GM12878 (cell line): ENCODE results near the gene FBRSL1. TPM values are rescaled to one million over a fixed set of nuclear protein-coding genes. Genes with fewer than 3 reads are reported as not detected.

Experiments
- ATAC-seq: fragments of 200-7000 bp; cut with Tn5 transposase; 3 replicates; pipeline ENCODE4 v1.9.1; 2020; ENCODE audit warnings: mild to moderate bottlenecking, moderate library complexity
- BruUV-seq: library from RNA; stranded (reverse); fragments of 400-500 nt; replicated peaks from 2 replicates; lab custom pipeline; 2021; lab: Mats Ljungman, UMichigan
- CTCF ChIA-PET: fragments of 300-600 bp; sonication (Branson Sonifier 250); formaldehyde crosslinking; extraction: SDS; loops from one replicate; lab custom pipeline; 2021; ENCODE audit warnings: inconsistent platforms; lab: Yijun Ruan, JAX
- POLR2A ChIA-PET: fragments of 350-600 bp; formaldehyde crosslinking; extraction: SDS; loops from one replicate; lab custom pipeline; 2021; ENCODE audit warnings: inconsistent platforms; lab: Charles Lee
- RAD21 ChIA-PET: fragments of 300-600 bp; sonication (Branson Sonifier 250); formaldehyde crosslinking; loops from one replicate; lab custom pipeline; 2023; ENCODE audit warnings: antibody characterized with exemption; ENCODE audit not compliant: unreplicated experiment; lab: Charles Lee
- SMC1A ChIA-PET: fragments of 300-600 bp; sonication (Branson Sonifier 250); formaldehyde crosslinking; loops from one replicate; lab custom pipeline; 2023; ENCODE audit not compliant: unreplicated experiment, uncharacterized antibody; lab: Charles Lee
- DNase-seq: peaks from one replicate; pipeline ENCODE4 v3.0.0-alpha.2; 2011; ENCODE audit warnings: low read depth, low spot score
- FAIRE-seq: peaks from 3 replicates; lab custom pipeline; 2011; peaks lifted over from hg19 to GRCh38; lab: Jason Lieb, UNC
- H2AFZ ChIP-seq: 2 replicates; pipeline ENCODE4 v1.6.0; 2011; ENCODE audit warnings: low read depth, low read length, control low read depth; ENCODE audit not compliant: control insufficient read depth
- H3K27ac ChIP-seq: 2 replicates; pipeline ENCODE4 v1.5.1; 2011; ENCODE audit warnings: control low read depth; ENCODE audit not compliant: control insufficient read depth, insufficient read depth
- H3K27me3 ChIP-seq, 2 experiments: replicated peaks in 1 of 2; 2 replicates each; pipeline versions ENCODE4 v1.6.0 to v1.6.1; 2011; ENCODE audit warnings: low read length in 1 of 2; ENCODE audit not compliant: control insufficient read depth in 2 of 2, insufficient read depth in 2 of 2
- H3K36me3 ChIP-seq, 2 experiments: 2 replicates each; pipeline ENCODE4 v1.5.1; 2011; ENCODE audit warnings: low read length in 1 of 2; ENCODE audit not compliant: control insufficient read depth in 2 of 2, insufficient read depth in 2 of 2
- H3K4me1 ChIP-seq: 2 replicates; pipeline ENCODE4 v1.6.1; 2011; ENCODE audit warnings: mild to moderate bottlenecking, low read length, moderate library complexity, mixed read lengths; ENCODE audit not compliant: control insufficient read depth, insufficient read depth
- H3K4me2 ChIP-seq: 2 replicates; pipeline ENCODE4 v1.6.0; 2011; ENCODE audit warnings: control low read depth; ENCODE audit not compliant: control insufficient read depth, insufficient read depth
- H3K4me3 ChIP-seq: fragments of 200-600 bp; sonication (generic); 2 replicates; pipeline ENCODE4 v1.5.1; 2016
- H3K79me2 ChIP-seq: 2 replicates; pipeline ENCODE4 v1.6.0; 2011; ENCODE audit warnings: low read length; ENCODE audit not compliant: control insufficient read depth, insufficient read depth
- H3K9ac ChIP-seq: 2 replicates; pipeline ENCODE4 v1.8.0; 2011; ENCODE audit warnings: low read length, control low read depth, mixed read lengths; ENCODE audit not compliant: control insufficient read depth, insufficient read depth
- H3K9me3 ChIP-seq: replicated peaks from 3 replicates; pipeline ENCODE4 v1.5.1; 2011; ENCODE audit warnings: mild to moderate bottlenecking, low read length; ENCODE audit not compliant: control insufficient read depth, insufficient read depth
- H4K20me1 ChIP-seq: 2 replicates; pipeline ENCODE4 v1.6.0; 2011; ENCODE audit not compliant: control insufficient read depth, insufficient read depth
- CHD4 ChIP-seq: fragments of 200-600 bp; sonication (generic); IDR thresholded peaks from 2 replicates; pipeline ENCODE4 v1.6.1; 2016; ENCODE audit warnings: mild to moderate bottlenecking
- E4F1 ChIP-seq: fragments of 450-650 bp; IDR thresholded peaks from 2 replicates; pipeline ENCODE4 v1.6.1; 2018; ENCODE audit warnings: borderline replicate concordance, mild to moderate bottlenecking; ENCODE audit not compliant: partially characterized antibody
- EGR1 ChIP-seq, 2 experiments: IDR thresholded peaks; 1 replicate in 1 of 2; 2 replicates in 1 of 2; pipeline ENCODE4 v1.6.1; 2011 to 2012; ENCODE audit warnings: low read depth in 2 of 2, low read length in 2 of 2, borderline replicate concordance in 1 of 2, mild to moderate bottlenecking in 1 of 2, moderate library complexity in 1 of 2
- FOXK2 ChIP-seq: fragments of 450-650 bp; IDR thresholded peaks from 2 replicates; pipeline ENCODE4 v1.6.1; 2017; ENCODE audit warnings: mild to moderate bottlenecking, moderate library complexity
- IKZF1 ChIP-seq: fragments of 450-650 bp; conservative IDR thresholded peaks from 2 replicates; pipeline ENCODE4 v1.6.1; 2017; ENCODE audit warnings: antibody characterized with exemption, mild to moderate bottlenecking
- IRF4 ChIP-seq: IDR thresholded peaks from 2 replicates; pipeline ENCODE4 v1.6.1; 2011; ENCODE audit warnings: low read depth, low read length
- MTA3 ChIP-seq: IDR thresholded peaks from 2 replicates; pipeline ENCODE4 v1.6.1; 2012; ENCODE audit warnings: low read length, inconsistent platforms, borderline replicate concordance
- NR2C2 ChIP-seq: IDR thresholded peaks from 2 replicates; pipeline ENCODE4 v1.6.1; 2011; ENCODE audit warnings: borderline replicate concordance, low read depth; ENCODE audit not compliant: control insufficient read depth, insufficient read length
- PBX3 ChIP-seq: IDR thresholded peaks from 2 replicates; pipeline ENCODE4 v1.6.1; 2011; ENCODE audit warnings: mild to moderate bottlenecking, low read depth, low read length, moderate library complexity; ENCODE audit not compliant: insufficient replicate concordance
- POLR2AphosphoS2 ChIP-seq: IDR thresholded peaks from 2 replicates; pipeline ENCODE4 v1.6.1; 2011; ENCODE audit warnings: low read depth, mild to moderate bottlenecking, low read length, improper control_type of control experiment, moderate library complexity
- RELA ChIP-seq: fragments of 450-650 bp; IDR thresholded peaks from 2 replicates; pipeline ENCODE4 v1.8.0; 2014; ENCODE audit warnings: borderline replicate concordance; ENCODE audit not compliant: partially characterized antibody
- SMAD5 ChIP-seq: IDR thresholded peaks from 2 replicates; pipeline ENCODE4 v1.6.1; 2016; ENCODE audit warnings: antibody characterized with exemption, low read depth
- TAF1 ChIP-seq: IDR thresholded peaks from 2 replicates; pipeline ENCODE4 v1.6.1; 2011; ENCODE audit warnings: mild to moderate bottlenecking, low read depth, low read length, borderline replicate concordance
- TCF3 ChIP-seq: IDR thresholded peaks from 2 replicates; pipeline ENCODE4 v1.6.1; 2012; ENCODE audit warnings: low read depth, mild to moderate bottlenecking, low read length, borderline replicate concordance; ENCODE audit not compliant: insufficient read depth
- TCF7 ChIP-seq: IDR thresholded peaks from 2 replicates; pipeline ENCODE4 v1.6.1; 2014; ENCODE audit warnings: antibody characterized with exemption, borderline replicate concordance
- ZNF217 ChIP-seq: fragments of 450-650 bp; IDR thresholded peaks from 2 replicates; pipeline ENCODE4 v1.6.1; 2017; ENCODE audit warnings: antibody characterized with exemption, mild to moderate bottlenecking
- ZNF274 ChIP-seq: IDR thresholded peaks from one replicate; pipeline ENCODE4 v1.8.0; 2011; ENCODE audit not compliant: insufficient read length, insufficient read depth
- WGBS: methylation state at CpG from one replicate; pipeline ENCODE4 v1.1.6; 2016; ENCODE audit warnings: low lambda C conversion rate; ENCODE audit not compliant: insufficient replicate concordance, insufficient coverage; ENCODE audit errors: missing lambda C conversion rate; 5-methylcytosine and 5-hydroxymethylcytosine counted together
- in situ Hi-C: fragments of 300-500 bp; cut with MboI; formaldehyde crosslinking; loops from 9 replicates; pipeline ENCODE4 v1.14.3; 2018; ENCODE audit warnings: mixed read lengths
- intact Hi-C: fragments of 100-400 bp; cut with micrococcal nuclease; formaldehyde crosslinking; loops from one replicate; pipeline ENCODE4 v1.14.2; 2022; ENCODE audit not compliant: unreplicated experiment
- polyA plus RNA-seq, 11 experiments: library from polyadenylated mRNA; depleted of rRNA in 4 of 11; unstranded in 6 of 11; stranded (reverse) in 5 of 11; fragments of >200 nt; fragmentation: Nextera tagmentation in 4 of 11; fragmentation: Illumina TruSeq in 1 of 11; extraction: Ambion mirVana in 4 of 11; extraction: Trizol in 1 of 11; gene quantifications; 1 replicate in 1 of 11; 2 replicates in 10 of 11; pipeline versions ENCODE4 v1.2.1 to v1.2.3, GENCODE V29; 2011 to 2016; ENCODE audit warnings: inconsistent platforms in 2 of 11, missing spikeins in 2 of 11, low read depth in 1 of 11
- total RNA-seq, 4 experiments: library from RNA; depleted of rRNA in 3 of 4; stranded (reverse); fragments of >200 nt in 3 of 4; fragmentation: Illumina TruSeq in 1 of 4; extraction: Trizol in 1 of 4; gene quantifications; 2 replicates each; pipeline versions ENCODE4 v1.2.1 to v1.2.3, GENCODE V29; 2013 to 2021

FBRSL1 gene
- total and polyA plus RNA-seq, 10 of the 15 experiments (the other 5 are each of a cell fraction or from before 2014, with no cell fraction given), result 0.19 to 55.1 (median 4.1) TPM

GRCh38 chr12:132517013-132517739 is 27.2 kb downstream of the FBRSL1 start:
- H3K9me3 ChIP-seq, result no peaks in the 10 kb centered on the region; the same call in 2 of the 3 replicates
- H3K4me3 ChIP-seq, result no peak overlapping the region
- H2AFZ ChIP-seq, result no peak overlapping the region
- ATAC-seq, result no peak
- ChIA-PET SMC1A (no interaction called here), RAD21 (no interaction called here)
- H3K4me2 ChIP-seq, result no peak overlapping the region
- in situ Hi-C loops, result no loop called here
- H3K4me1 ChIP-seq, result no peaks in the 10 kb centered on the region
- H3K9ac ChIP-seq, result no peak overlapping the region
- no peak overlapping the region for H3K27ac ChIP-seq
- TF ChIP-seq FOXK2 (no peak), MTA3 (no peak), TAF1 (no peak), E4F1 (no peak), POLR2AphosphoS2 (no peak), EGR1 (IDR thresholded peaks at IDR 0.05; ENCODE audit: borderline replicate concordance in 1 of 2, low read depth in 2 of 2, low read length in 2 of 2) (no peak), PBX3 (no peak), RELA (no peak), ZNF274 (no peak), NR2C2 (no peak), TCF3 (no peak), CHD4 (no peak), SMAD5 (no peak), ZNF217 (no peak), IRF4 (no peak), TCF7 (no peak), IKZF1 (no peak)
- TF ChIP-seq, all 136 proteins: peak for 0
- ChIA-PET POLR2A (interaction anchor here (0.6 kb wide), 1 partner anchor 238 kb away, joined by 4 read pairs; no protein-coding TSS in a partner anchor), CTCF (interaction anchor here (1.3 to 1.6 kb wide), 2 partner anchors 44 to 103 kb away, joined by 3 to 4 read pairs; no protein-coding TSS in a partner anchor)
- H3K27me3 ChIP-seq, result no peaks in the 10 kb centered on the region
- intact Hi-C loops, result no loop called here
- no peak for DNase-seq
- no TSS peak for BruUV-seq
- H3K36me3 ChIP-seq, result no peaks in the 10 kb centered on the region; a peak in 2 of 4 replicates
- 89% methylated on average over 19 of the region's 19 CpGs for WGBS
- no peaks in the 10 kb centered on the region for H3K79me2 ChIP-seq
- FAIRE-seq, result no peak
- H4K20me1 ChIP-seq, result no peaks in the 10 kb centered on the region
